ENCODE data around the gene TMEM94. TPM values are rescaled to one million over a fixed set of nuclear protein-coding genes. Genes with fewer than 3 reads are reported as not detected.

The TMEM94 gene
- total RNA-seq, 1 experiment from 2014 or later, result 63.4 TPM

GRCh38 chr17:75488693-75489510, 32.5 kb downstream of the TMEM94 start:
- TF ChIP-seq, protein P1, sequence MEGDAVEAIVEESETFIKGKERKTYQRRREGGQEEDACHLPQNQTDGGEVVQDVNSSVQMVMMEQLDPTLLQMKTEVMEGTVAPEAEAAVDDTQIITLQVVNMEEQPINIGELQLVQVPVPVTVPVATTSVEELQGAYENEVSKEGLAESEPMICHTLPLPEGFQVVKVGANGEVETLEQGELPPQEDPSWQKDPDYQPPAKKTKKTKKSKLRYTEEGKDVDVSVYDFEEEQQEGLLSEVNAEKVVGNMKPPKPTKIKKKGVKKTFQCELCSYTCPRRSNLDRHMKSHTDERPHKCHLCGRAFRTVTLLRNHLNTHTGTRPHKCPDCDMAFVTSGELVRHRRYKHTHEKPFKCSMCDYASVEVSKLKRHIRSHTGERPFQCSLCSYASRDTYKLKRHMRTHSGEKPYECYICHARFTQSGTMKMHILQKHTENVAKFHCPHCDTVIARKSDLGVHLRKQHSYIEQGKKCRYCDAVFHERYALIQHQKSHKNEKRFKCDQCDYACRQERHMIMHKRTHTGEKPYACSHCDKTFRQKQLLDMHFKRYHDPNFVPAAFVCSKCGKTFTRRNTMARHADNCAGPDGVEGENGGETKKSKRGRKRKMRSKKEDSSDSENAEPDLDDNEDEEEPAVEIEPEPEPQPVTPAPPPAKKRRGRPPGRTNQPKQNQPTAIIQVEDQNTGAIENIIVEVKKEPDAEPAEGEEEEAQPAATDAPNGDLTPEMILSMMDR (IDR thresholded peaks at IDR 0.05; ENCODE audit: unreplicated experiment), result no peak
- DNase-seq, result no peak
- Mint-ChIP-seq H3K4me3 (ENCODE audit: low read depth, unreplicated experiment) (no peak overlapping the region), H3K4me1 (ENCODE audit: low read depth, unreplicated experiment) (no peaks in the 10 kb centered on the region), H3K27me3 (ENCODE audit: unreplicated experiment) (no peaks in the 10 kb centered on the region), H3K36me3 (ENCODE audit: insufficient read depth, unreplicated experiment) (peaks cover 20% of the 10 kb centered on the region), H3K9me3 (ENCODE audit: low read depth, unreplicated experiment) (no peaks in the 10 kb centered on the region), H3K27ac (ENCODE audit: unreplicated experiment) (no peak overlapping the region)
- intact Hi-C loops (cut with micrococcal nuclease; ENCODE audit: unreplicated experiment), result no loop called here
- no TSS peak for BruUV-seq (replicated peaks)
- CTCF ChIA-PET, result no interaction called here

DNA sequence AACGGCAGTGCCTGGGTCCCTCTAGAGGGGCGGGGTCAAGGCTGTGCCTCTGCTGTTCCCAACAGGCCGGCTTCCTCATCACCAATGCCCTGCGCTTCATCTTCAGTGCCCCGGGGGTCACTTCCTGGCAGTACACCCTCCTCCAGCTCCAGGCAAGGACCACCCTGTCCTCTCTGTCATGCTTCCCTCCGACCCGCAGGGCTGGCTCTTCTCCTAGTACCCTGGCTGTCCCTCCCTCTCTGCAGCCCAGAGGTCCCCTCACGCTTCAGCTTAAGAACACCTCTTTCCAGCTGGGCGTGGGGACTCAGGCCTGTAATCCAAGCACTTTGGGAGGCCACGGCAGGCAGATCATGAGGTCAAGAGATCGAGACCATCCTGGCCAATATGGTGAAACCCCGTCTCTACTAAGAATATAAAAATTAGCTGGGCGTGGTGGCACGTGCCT, 33.1 kb downstream of the TMEM94 start:
- intact Hi-C loops (cut with micrococcal nuclease; ENCODE audit: unreplicated experiment), result no loop called here
- H3K4me1 Mint-ChIP-seq (ENCODE audit: low read depth, unreplicated experiment), result no peaks in the 10 kb centered on the region
- TF ChIP-seq, protein P1 (IDR thresholded peaks at IDR 0.05; ENCODE audit: unreplicated experiment), result no peak
- CTCF ChIA-PET, result interaction anchor here (0.5 kb wide), 1 partner anchor 87 kb away, joined by 6 read pairs; no protein-coding TSS in a partner anchor
- no peak overlapping the region for H3K27ac Mint-ChIP-seq (ENCODE audit: unreplicated experiment)
- DNase-seq, result no peak
- no peaks in the 10 kb centered on the region for H3K9me3 Mint-ChIP-seq (ENCODE audit: low read depth, unreplicated experiment)
- no peak overlapping the region for H3K4me3 Mint-ChIP-seq (ENCODE audit: low read depth, unreplicated experiment)
- no peaks in the 10 kb centered on the region for H3K27me3 Mint-ChIP-seq (ENCODE audit: unreplicated experiment)
- peaks cover 20% of the 10 kb centered on the region for H3K36me3 Mint-ChIP-seq (ENCODE audit: insufficient read depth, unreplicated experiment)
- no TSS peak for BruUV-seq (replicated peaks)

GRCh38 chr17:75490173-75490743, 33.8 kb downstream of the TMEM94 start:
- TF ChIP-seq, protein P1 (IDR thresholded peaks at IDR 0.05; ENCODE audit: unreplicated experiment), result no peak
- no peak overlapping the region for H3K27ac Mint-ChIP-seq (ENCODE audit: unreplicated experiment)
- H3K4me1 Mint-ChIP-seq (ENCODE audit: low read depth, unreplicated experiment), result no peaks in the 10 kb centered on the region
- H3K9me3 Mint-ChIP-seq (ENCODE audit: low read depth, unreplicated experiment), result no peaks in the 10 kb centered on the region
- H3K27me3 Mint-ChIP-seq (ENCODE audit: unreplicated experiment), result no peaks in the 10 kb centered on the region
- intact Hi-C loops (cut with micrococcal nuclease; ENCODE audit: unreplicated experiment), result no loop called here
- no TSS peak for BruUV-seq (replicated peaks)
- H3K36me3 Mint-ChIP-seq (ENCODE audit: insufficient read depth, unreplicated experiment), result peaks cover 20% of the 10 kb centered on the region
- H3K4me3 Mint-ChIP-seq (ENCODE audit: low read depth, unreplicated experiment), result no peak overlapping the region
- CTCF ChIA-PET, result no interaction called here
- DNase-seq, result no peak

- no TSS peak for BruUV-seq (replicated peaks)
- Mint-ChIP-seq H3K9me3 (ENCODE audit: low read depth, unreplicated experiment) (no peaks in the 10 kb centered on the region), H3K27me3 (ENCODE audit: unreplicated experiment) (no peaks in the 10 kb centered on the region), H3K4me3 (ENCODE audit: low read depth, unreplicated experiment) (no peak overlapping the region), H3K27ac (ENCODE audit: unreplicated experiment) (no peak overlapping the region), H3K4me1 (ENCODE audit: low read depth, unreplicated experiment) (no peaks in the 10 kb centered on the region), H3K36me3 (ENCODE audit: insufficient read depth, unreplicated experiment) (peaks cover 26% of the 10 kb centered on the region)
- TF ChIP-seq, protein P1 (IDR thresholded peaks at IDR 0.05; ENCODE audit: unreplicated experiment), result no peak
- no peak for DNase-seq
- intact Hi-C loops (cut with micrococcal nuclease; ENCODE audit: unreplicated experiment), result no loop called here
- CTCF ChIA-PET, result no interaction called here
Observed at GRCh38 chr17:75490953-75491649, 34.7 kb downstream of the TMEM94 start.
